K562 (cell line): ENCODE data around the gene FEM1B. TPM values are rescaled to one million over a fixed set of nuclear protein-coding genes. Genes with fewer than 3 reads are reported as not detected.

Experiments used
- CEBPB ChIP-seq: fragments of 450-650 bp; IDR thresholded peaks from 2 replicates; pipeline ENCODE4 v1.6.1; 2016; ENCODE audit warnings: missing genetic modification characterization, missing compliant biosample characterization
- CEBPZ ChIP-seq: fragments of 150-350 bp; IDR thresholded peaks from 2 replicates; pipeline ENCODE4 v1.6.1; 2014; ENCODE audit warnings: low read depth, mild to moderate bottlenecking, low read length, borderline replicate concordance
- HDAC2 ChIP-seq: fragments of 450-650 bp; IDR thresholded peaks from 2 replicates; pipeline ENCODE4 v1.6.1; 2016; ENCODE audit warnings: mild to moderate bottlenecking
- MAZ ChIP-seq, 2 experiments: fragments of 450-650 bp in 1 of 2; sonication (generic) in 1 of 2; formaldehyde crosslinking; IDR thresholded peaks in 1 of 2; conservative IDR thresholded peaks in 1 of 2; 2 replicates each; pipeline versions ENCODE4 v1.4.0 to v1.5.0; 2020; ENCODE audit warnings: mild to moderate bottlenecking in 1 of 2, missing genetic modification reagents in 1 of 2
- RREB1 ChIP-seq: fragments of 250-450 bp; sonication (Bioruptor Pico); IDR thresholded peaks from 2 replicates; pipeline ENCODE4 v1.4.0; 2020
- SMARCA5 ChIP-seq: fragments of 450-650 bp; IDR thresholded peaks from 2 replicates; pipeline ENCODE4 v1.6.1; 2016
- ZBTB8A ChIP-seq: fragments of 450-650 bp; IDR thresholded peaks from 2 replicates; pipeline ENCODE4 v1.6.1; 2018; ENCODE audit warnings: mild to moderate bottlenecking, moderate library complexity; ENCODE audit not compliant: partially characterized antibody
- ZNF780A ChIP-seq: fragments of 250-450 bp; sonication (Bioruptor Pico); IDR thresholded peaks from 2 replicates; pipeline ENCODE4 v1.5.0; 2021; ENCODE audit warnings: mild to moderate bottlenecking
- polyA plus RNA-seq, 8 experiments: library from polyadenylated mRNA; depleted of rRNA in 4 of 8; stranded (reverse) in 5 of 8; unstranded in 3 of 8; fragments of >200 nt; fragmentation: Nextera tagmentation in 2 of 8; fragmentation: Illumina TruSeq in 1 of 8; extraction: Ambion mirVana in 2 of 8; extraction: Trizol in 1 of 8; gene quantifications; 2 replicates each; pipeline versions ENCODE4 v1.2.1 to v1.2.3, GENCODE V29; 2011 to 2014; ENCODE audit warnings: inconsistent platforms in 1 of 8, missing spikeins in 1 of 8
- total RNA-seq, 7 experiments: library from RNA; depleted of rRNA in 6 of 7; stranded (reverse); fragments of >200 nt in 6 of 7; fragmentation: Illumina TruSeq in 2 of 7; extraction: Trizol in 2 of 7; gene quantifications; 2 replicates each; pipeline versions ENCODE4 v1.2.1 to v1.2.3, GENCODE V29; 2011 to 2021; ENCODE audit warnings: low replicate concordance in 1 of 7
- TF ChIP-seq, protein P1 (sequence below): fragments of 200-800 bp; sonication (Bioruptor generic); IDR thresholded peaks from 2 replicates; pipeline ENCODE4 v1.6.1; 2017; ENCODE audit warnings: missing genetic modification characterization, missing compliant biosample characterization

Gene FEM1B
- total and polyA plus RNA-seq, 9 of the 15 experiments (the other 6 are each of a cell fraction or from before 2014, with no cell fraction given), result 5.9 to 61.6 (median 20.1) TPM

DNA sequence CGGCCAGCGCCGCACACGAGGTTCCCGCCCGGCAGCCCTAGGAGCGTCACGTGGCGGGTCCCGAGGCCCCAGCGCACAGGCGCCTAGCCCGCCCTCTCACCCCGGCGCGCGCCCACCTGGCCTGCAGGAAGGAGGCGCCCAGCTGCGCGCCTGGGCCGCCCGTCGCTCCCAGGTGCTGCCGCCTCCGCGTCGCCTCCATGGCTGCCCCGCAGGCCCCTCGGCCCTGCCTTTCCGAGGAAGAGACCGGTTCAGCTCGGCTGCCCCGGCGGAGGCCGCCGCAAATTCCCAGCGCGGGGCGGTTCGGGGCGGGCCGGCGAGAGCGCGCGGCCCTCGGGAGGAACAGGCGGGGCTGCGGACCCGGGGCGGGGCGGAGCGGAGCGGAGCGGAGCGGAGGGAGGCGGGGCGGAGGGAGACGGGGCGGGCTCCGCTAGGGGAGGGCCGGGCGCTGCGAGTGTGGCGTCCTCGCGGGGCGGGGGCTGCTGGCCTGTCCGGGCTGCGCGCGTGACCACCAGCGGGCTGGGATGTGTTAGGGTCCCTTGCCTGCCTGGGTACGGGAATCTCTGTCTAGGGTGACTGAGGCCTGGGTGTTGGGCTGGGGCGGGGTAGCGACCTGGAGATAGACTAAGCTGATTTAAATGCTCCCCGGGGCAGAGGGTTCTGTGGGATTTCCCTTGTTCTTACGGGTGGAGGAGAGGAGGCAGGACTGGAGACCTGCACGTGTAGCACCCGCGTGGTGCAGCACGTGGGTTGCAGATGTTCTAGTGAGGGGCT lies 48.0 kb upstream of the FEM1B start, which contains the start of gene CLN6 (continued):
- TF ChIP-seq, protein P1, sequence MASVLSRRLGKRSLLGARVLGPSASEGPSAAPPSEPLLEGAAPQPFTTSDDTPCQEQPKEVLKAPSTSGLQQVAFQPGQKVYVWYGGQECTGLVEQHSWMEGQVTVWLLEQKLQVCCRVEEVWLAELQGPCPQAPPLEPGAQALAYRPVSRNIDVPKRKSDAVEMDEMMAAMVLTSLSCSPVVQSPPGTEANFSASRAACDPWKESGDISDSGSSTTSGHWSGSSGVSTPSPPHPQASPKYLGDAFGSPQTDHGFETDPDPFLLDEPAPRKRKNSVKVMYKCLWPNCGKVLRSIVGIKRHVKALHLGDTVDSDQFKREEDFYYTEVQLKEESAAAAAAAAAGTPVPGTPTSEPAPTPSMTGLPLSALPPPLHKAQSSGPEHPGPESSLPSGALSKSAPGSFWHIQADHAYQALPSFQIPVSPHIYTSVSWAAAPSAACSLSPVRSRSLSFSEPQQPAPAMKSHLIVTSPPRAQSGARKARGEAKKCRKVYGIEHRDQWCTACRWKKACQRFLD, result peak; percentile 70; the same call in 1 of the 2 replicates
- TF ChIP-seq CEBPZ (no peak), HDAC2 (peak; percentile 85; the same call in 1 of the 2 replicates), RREB1 (CRISPR knock-in tag) (no peak), ZBTB8A (no peak), SMARCA5 (no peak), CEBPB (no peak), MAZ (CRISPR knock-in tag; conservative IDR thresholded peaks at IDR 0.05 in 1 of 2, IDR thresholded peaks at IDR 0.05 in 1 of 2) (peak; percentile 12 to 91; a peak in 3 of 4 replicates), ZNF780A (CRISPR knock-in tag) (no peak)
